Fibroblast of lung (primary cell): Measurements from ENCODE around the gene STK11IP. TPM values are rescaled to one million over a fixed set of nuclear protein-coding genes. Genes with fewer than 3 reads are reported as not detected.

Experiments
- DNase-seq, 2 donors: peaks; one replicate each; pipeline versions ENCODE4 v3.0.0 to v3.0.0-alpha.2; 2010; ENCODE audit warnings: low read depth in 2 of 2
- H2AFZ ChIP-seq: 2 replicates; pipeline ENCODE4 v1.5.1; 2012; ENCODE audit warnings: low read length, control low read depth, inconsistent platforms
- H3K27ac ChIP-seq: 2 replicates; pipeline ENCODE4 v1.5.1; 2011; ENCODE audit warnings: low read length, control low read depth; ENCODE audit not compliant: insufficient read depth
- H3K27me3 ChIP-seq: 2 replicates; pipeline ENCODE4 v1.5.1; 2011; ENCODE audit warnings: mild to moderate bottlenecking, low read length; ENCODE audit not compliant: control insufficient read depth, insufficient read depth
- H3K36me3 ChIP-seq: 2 replicates; pipeline ENCODE4 v1.5.1; 2011; ENCODE audit warnings: low read length; ENCODE audit not compliant: control insufficient read depth, insufficient read depth
- H3K4me1 ChIP-seq: 2 replicates; pipeline ENCODE4 v1.5.1; 2011; ENCODE audit warnings: low read length; ENCODE audit not compliant: control insufficient read depth, insufficient read depth; ENCODE audit errors: extremely low read depth
- H3K4me2 ChIP-seq: 2 replicates; pipeline ENCODE4 v1.5.1; 2011; ENCODE audit warnings: low read length, control low read depth; ENCODE audit not compliant: insufficient read depth; ENCODE audit errors: extremely low read depth
- H3K4me3 ChIP-seq, 4 experiments: fragments of 200-600 bp in 1 of 4; sonication (generic) in 1 of 4; replicated peaks in 1 of 4; 2 replicates each; pipeline ENCODE4 v1.5.1; 2011 to 2016; ENCODE audit warnings: low read length in 4 of 4, low read depth in 3 of 4, mild to moderate bottlenecking in 3 of 4, control low read depth in 2 of 4, inconsistent platforms in 1 of 4, mixed read lengths in 1 of 4; ENCODE audit not compliant: insufficient read depth in 1 of 4; ENCODE audit errors: control extremely low read depth in 1 of 4
- H3K79me2 ChIP-seq: 2 replicates; pipeline ENCODE4 v1.5.1; 2012; ENCODE audit warnings: mild to moderate bottlenecking, low read length, inconsistent platforms; ENCODE audit not compliant: control insufficient read depth, insufficient read depth
- H3K9ac ChIP-seq: 2 replicates; pipeline ENCODE4 v1.5.1; 2011; ENCODE audit warnings: mild to moderate bottlenecking, low read length, control low read depth; ENCODE audit not compliant: insufficient read depth
- H3K9me3 ChIP-seq: 2 replicates; pipeline ENCODE4 v1.5.1; 2012; ENCODE audit warnings: low read depth, low read length; ENCODE audit not compliant: control insufficient read depth, insufficient read depth
- H4K20me1 ChIP-seq: 2 replicates; pipeline ENCODE4 v1.5.1; 2011; ENCODE audit warnings: low read length; ENCODE audit not compliant: control insufficient read depth, insufficient read depth; ENCODE audit errors: extremely low read depth
- EZH2 ChIP-seq: IDR thresholded peaks from 2 replicates; pipeline ENCODE4 v1.5.1; 2012; ENCODE audit warnings: low read length, control low read depth, mild to moderate bottlenecking; ENCODE audit errors: missing control alignments
- polyA plus RNA-seq, 2 donors: library from polyadenylated mRNA; depleted of rRNA in 1 of 2; stranded (reverse) in 1 of 2; unstranded in 1 of 2; fragments of >200 nt; gene quantifications; 2 replicates each; pipeline ENCODE4 v1.2.1, GENCODE V29; 2011 to 2012; ENCODE audit warnings: missing spikeins in 1 of 2
- total RNA-seq: library from RNA; depleted of rRNA; stranded (reverse); fragments of >200 nt; gene quantifications from 2 replicates; pipeline ENCODE4 v1.2.1, GENCODE V29; 2014
- TF ChIP-seq, protein P1 (sequence below), 2 donors: IDR thresholded peaks in 1 of 2; conservative IDR thresholded peaks in 1 of 2; 1 replicate in 1 of 2; 2 replicates in 1 of 2; pipeline ENCODE4 v1.5.1; 2011 to 2012; ENCODE audit warnings: low read length in 2 of 2, control low read depth in 1 of 2, inconsistent platforms in 1 of 2, low read depth in 1 of 2, mild to moderate bottlenecking in 1 of 2

STK11IP gene
- total and polyA plus RNA-seq, 2 donors (not counting 1 experiment from before 2014, with no cell fraction given): 5.6 to 16.8 TPM

DNA sequence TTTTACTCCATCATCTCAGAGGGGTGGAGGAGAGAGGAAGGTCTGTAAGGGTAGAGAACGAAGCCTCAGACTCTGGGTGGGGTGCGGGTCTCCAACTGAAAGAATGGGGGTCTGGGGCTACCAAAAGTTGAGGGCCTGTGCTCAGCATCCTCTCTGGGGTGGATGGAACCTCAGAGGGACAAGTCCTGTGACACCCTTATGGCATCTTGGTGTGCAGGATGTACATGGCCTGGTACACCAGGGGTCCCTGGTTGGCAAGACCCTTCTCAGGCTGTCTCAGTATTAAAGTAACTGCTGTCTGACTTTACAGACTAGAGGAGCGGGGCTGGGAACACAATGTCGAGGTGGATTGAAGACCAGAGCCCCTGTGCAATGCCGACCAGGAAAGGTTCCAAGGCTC is 27.5 kb downstream of the STK11IP start:
- Histone ChIP-seq H4K20me1 (no peaks in the 10 kb centered on the region), H3K9me3 (no peaks in the 10 kb centered on the region), H2AFZ (no peak overlapping the region), H3K4me1 (no peaks in the 10 kb centered on the region), H3K36me3 (no peaks in the 10 kb centered on the region), H3K79me2 (no peaks in the 10 kb centered on the region), H3K4me2 (no peak overlapping the region), H3K27me3 (peaks cover 9% of the 10 kb centered on the region), H3K27ac (no peak overlapping the region), H3K9ac (no peak overlapping the region), H3K4me3 (no peak overlapping the region)
- no peak for DNase-seq
- TF ChIP-seq, protein P1, sequence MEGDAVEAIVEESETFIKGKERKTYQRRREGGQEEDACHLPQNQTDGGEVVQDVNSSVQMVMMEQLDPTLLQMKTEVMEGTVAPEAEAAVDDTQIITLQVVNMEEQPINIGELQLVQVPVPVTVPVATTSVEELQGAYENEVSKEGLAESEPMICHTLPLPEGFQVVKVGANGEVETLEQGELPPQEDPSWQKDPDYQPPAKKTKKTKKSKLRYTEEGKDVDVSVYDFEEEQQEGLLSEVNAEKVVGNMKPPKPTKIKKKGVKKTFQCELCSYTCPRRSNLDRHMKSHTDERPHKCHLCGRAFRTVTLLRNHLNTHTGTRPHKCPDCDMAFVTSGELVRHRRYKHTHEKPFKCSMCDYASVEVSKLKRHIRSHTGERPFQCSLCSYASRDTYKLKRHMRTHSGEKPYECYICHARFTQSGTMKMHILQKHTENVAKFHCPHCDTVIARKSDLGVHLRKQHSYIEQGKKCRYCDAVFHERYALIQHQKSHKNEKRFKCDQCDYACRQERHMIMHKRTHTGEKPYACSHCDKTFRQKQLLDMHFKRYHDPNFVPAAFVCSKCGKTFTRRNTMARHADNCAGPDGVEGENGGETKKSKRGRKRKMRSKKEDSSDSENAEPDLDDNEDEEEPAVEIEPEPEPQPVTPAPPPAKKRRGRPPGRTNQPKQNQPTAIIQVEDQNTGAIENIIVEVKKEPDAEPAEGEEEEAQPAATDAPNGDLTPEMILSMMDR (conservative IDR thresholded peaks at IDR 0.05 in 1 of 2, IDR thresholded peaks at IDR 0.05 in 1 of 2; ENCODE audit: low read depth in 1 of 2, low read length in 2 of 2): no peak
- no peak for TF ChIP-seq EZH2

DNA sequence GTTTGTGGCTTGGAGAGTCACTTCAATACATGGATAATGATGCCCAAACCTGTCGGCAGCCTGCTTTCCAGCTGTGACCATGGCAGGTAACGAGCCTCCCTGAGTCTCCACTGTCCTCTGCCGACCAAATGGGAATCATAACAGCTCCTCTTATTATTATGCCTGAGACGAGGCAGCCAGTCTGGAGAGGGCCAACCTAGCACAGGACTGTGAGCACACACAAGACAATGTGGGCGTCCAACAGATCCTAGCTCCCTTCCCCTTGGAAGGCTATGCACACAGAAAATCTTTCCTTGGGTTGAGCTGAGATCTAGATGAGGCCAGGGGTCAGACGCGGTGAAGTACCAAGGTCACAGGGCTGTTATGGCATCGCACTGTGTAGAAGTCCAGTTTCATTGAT is 28.9 kb downstream of the STK11IP start:
- Histone ChIP-seq H3K9me3 (no peaks in the 10 kb centered on the region), H4K20me1 (no peaks in the 10 kb centered on the region), H3K9ac (no peak overlapping the region), H3K27ac (no peak overlapping the region), H2AFZ (no peak overlapping the region), H3K4me1 (no peaks in the 10 kb centered on the region), H3K4me3 (no peak overlapping the region), H3K79me2 (no peaks in the 10 kb centered on the region), H3K36me3 (no peaks in the 10 kb centered on the region), H3K4me2 (no peak overlapping the region), H3K27me3 (peaks cover 9% of the 10 kb centered on the region)
- TF ChIP-seq, protein P1 (conservative IDR thresholded peaks at IDR 0.05 in 1 of 2, IDR thresholded peaks at IDR 0.05 in 1 of 2; ENCODE audit: low read depth in 1 of 2, low read length in 2 of 2): no peak
- TF ChIP-seq EZH2: no peak
- no peak for DNase-seq

DNA sequence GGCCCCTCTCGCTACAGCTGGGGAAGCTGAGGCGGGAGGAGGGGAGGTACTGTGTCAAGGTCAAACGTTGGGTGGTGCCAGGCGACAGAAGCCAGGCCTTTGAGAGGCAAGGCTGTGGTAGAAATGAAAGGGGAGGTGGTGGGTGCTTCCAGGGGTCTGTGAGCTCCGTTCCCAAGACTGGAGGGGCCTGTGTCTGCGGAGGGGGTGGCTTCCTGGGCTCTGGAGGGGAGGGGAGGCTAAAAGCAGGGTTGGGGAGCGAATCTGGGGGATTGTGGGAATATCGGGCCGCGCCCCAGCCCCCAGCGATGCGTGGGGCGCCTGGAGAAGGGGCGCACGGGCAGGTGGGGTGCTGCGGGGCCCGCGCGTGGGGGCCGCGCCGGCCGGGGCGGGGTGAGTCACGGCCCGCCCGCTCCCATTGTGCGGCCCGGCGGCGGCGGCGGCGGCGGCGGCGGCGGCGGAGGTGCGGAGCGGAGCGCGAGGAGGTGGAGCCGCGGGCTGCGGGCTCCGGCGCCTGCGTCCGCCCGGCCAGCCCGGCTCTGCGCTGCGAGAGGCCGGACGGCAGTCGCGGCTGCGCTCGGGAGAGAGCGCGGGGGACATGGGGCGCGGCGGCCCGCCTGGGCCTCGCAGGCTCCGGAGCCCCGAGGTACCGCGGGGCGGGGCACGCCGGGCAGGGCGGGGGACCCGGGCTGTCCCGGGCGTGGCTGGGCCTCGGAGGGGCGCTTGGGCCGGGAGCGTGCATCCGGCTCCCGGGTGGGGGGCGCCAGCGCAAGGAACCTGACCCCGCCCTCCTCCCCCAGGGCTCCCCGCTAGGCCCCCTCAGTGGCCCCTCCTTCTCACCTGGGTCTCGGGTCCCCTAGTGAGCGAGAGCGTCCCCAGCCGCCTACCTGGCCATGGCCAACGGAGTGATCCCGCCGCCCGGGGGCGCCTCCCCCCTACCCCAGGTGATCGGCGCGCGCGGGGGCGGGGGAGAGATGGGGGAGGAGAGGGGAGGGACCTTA is 29.7 kb downstream of the STK11IP start, which contains the start of gene SLC4A3:
SLC4A3 (plus strand) TSS at position 528 of the 998 bp plus-strand sequence; CDS start at position 891, 363 bp downstream.
- H3K27ac ChIP-seq: no peak within 1 kb of the TSS
- DNase-seq: peak in 1 of 2 donors; percentile 36
- H3K27me3 ChIP-seq: peaks cover 9% of the 10 kb centered on the region
- peak within 1 kb of the TSS; percentile 75 for H3K4me2 ChIP-seq
- peak within 1 kb of the TSS; percentile 23 for H3K9ac ChIP-seq
- H3K79me2 ChIP-seq: no peaks in the 10 kb centered on the region
- H4K20me1 ChIP-seq: no peaks in the 10 kb centered on the region
- peak within 1 kb of the TSS; percentile 32 to 54 (median 36) for H3K4me3 ChIP-seq
- no peaks in the 10 kb centered on the region for H3K9me3 ChIP-seq
- no peaks in the 10 kb centered on the region for H3K36me3 ChIP-seq
- H3K4me1 ChIP-seq: no peaks in the 10 kb centered on the region
- no peak within 1 kb of the TSS for H2AFZ ChIP-seq
- TF ChIP-seq, protein P1 (conservative IDR thresholded peaks at IDR 0.05 in 1 of 2, IDR thresholded peaks at IDR 0.05 in 1 of 2; ENCODE audit: low read depth in 1 of 2, low read length in 2 of 2): no peak
- no peak for TF ChIP-seq EZH2
